ENCODE measurements around the gene OPN4. TPM values are rescaled to one million over a fixed set of nuclear protein-coding genes. Genes with fewer than 3 reads are reported as not detected.

The OPN4 gene
- total RNA-seq, 1 experiment from 2014 or later: not detected

- ChIA-PET POLR2A (ENCODE audit: low non-redundant PET) (no interaction called here), CTCF (no interaction called here)
- DNase-seq (ENCODE audit: low spot score): no peak
Observed at GRCh38 chr10:86674912-86675311, 20.6 kb downstream of the OPN4 start.

GRCh38 chr10:86677374-86677773 is 23.0 kb downstream of the OPN4 start:
- H3K27ac ChIP-seq (ENCODE audit: low read depth, low read length, poor library complexity, severe bottlenecking): no peak overlapping the region
- no peaks in the 10 kb centered on the region for H3K27me3 ChIP-seq (replicated peaks; ENCODE audit: insufficient read depth, low read depth, low read length, poor library complexity)
- CTCF ChIA-PET: no interaction called here
- H3K9me3 ChIP-seq (ENCODE audit: low read depth, low read length, poor library complexity, severe bottlenecking): no peaks in the 10 kb centered on the region
- POLR2A ChIA-PET (ENCODE audit: low non-redundant PET): interaction anchor here (0.6 kb wide), 1 partner anchor 53 kb away, joined by 3 read pairs; no protein-coding TSS in a partner anchor
- peaks cover 10% of the 10 kb centered on the region for H3K4me1 ChIP-seq (ENCODE audit: insufficient read depth, low read length, poor library complexity, severe bottlenecking)
- no TSS peak for BruUV-seq (replicated peaks)
- TF ChIP-seq EZH2 (IDR thresholded peaks at IDR 0.05; ENCODE audit: borderline replicate concordance, low read depth, low read length, poor library complexity, severe bottlenecking): no peak
- no peak for TF ChIP-seq CTCF (conservative IDR thresholded peaks at IDR 0.05; ENCODE audit: low read depth, low read length)
- intact Hi-C loops (cut with micrococcal nuclease; ENCODE audit: unreplicated experiment): no loop called here
- no peaks in the 10 kb centered on the region for H3K36me3 ChIP-seq (ENCODE audit: insufficient read depth, low read length, poor library complexity, severe bottlenecking)
- no peak overlapping the region for H3K4me3 ChIP-seq (ENCODE audit: low read depth, low read length, poor library complexity, severe bottlenecking)
- no peak for DNase-seq (ENCODE audit: low spot score)

More at GRCh38 chr10:86674912-86675311, 20.6 kb downstream of the OPN4 start:
- intact Hi-C loops (cut with micrococcal nuclease; ENCODE audit: unreplicated experiment): no loop called here
- Histone ChIP-seq H3K27me3 (replicated peaks; ENCODE audit: insufficient read depth, low read depth, low read length, poor library complexity) (no peaks in the 10 kb centered on the region), H3K27ac (ENCODE audit: low read depth, low read length, poor library complexity, severe bottlenecking) (no peak overlapping the region), H3K4me3 (ENCODE audit: low read depth, low read length, poor library complexity, severe bottlenecking) (no peak overlapping the region), H3K36me3 (ENCODE audit: insufficient read depth, low read length, poor library complexity, severe bottlenecking) (no peaks in the 10 kb centered on the region), H3K9me3 (ENCODE audit: low read depth, low read length, poor library complexity, severe bottlenecking) (no peaks in the 10 kb centered on the region), H3K4me1 (ENCODE audit: insufficient read depth, low read length, poor library complexity, severe bottlenecking) (peaks cover 10% of the 10 kb centered on the region)
- BruUV-seq (replicated peaks): no TSS peak
- TF ChIP-seq EZH2 (IDR thresholded peaks at IDR 0.05; ENCODE audit: borderline replicate concordance, low read depth, low read length, poor library complexity, severe bottlenecking): no peak
- no peak for TF ChIP-seq CTCF (conservative IDR thresholded peaks at IDR 0.05; ENCODE audit: low read depth, low read length)

GRCh38 chr10:86678999-86679792 is 24.8 kb downstream of the OPN4 start:
- intact Hi-C loops (cut with micrococcal nuclease; ENCODE audit: unreplicated experiment): no loop called here
- ChIA-PET POLR2A (ENCODE audit: low non-redundant PET) (no interaction called here), CTCF (no interaction called here)
- no peak for DNase-seq (ENCODE audit: low spot score)
- Histone ChIP-seq H3K4me3 (ENCODE audit: low read depth, low read length, poor library complexity, severe bottlenecking) (no peak overlapping the region), H3K9me3 (ENCODE audit: low read depth, low read length, poor library complexity, severe bottlenecking) (no peaks in the 10 kb centered on the region), H3K27ac (ENCODE audit: low read depth, low read length, poor library complexity, severe bottlenecking) (no peak overlapping the region), H3K4me1 (ENCODE audit: insufficient read depth, low read length, poor library complexity, severe bottlenecking) (peaks cover 2% of the 10 kb centered on the region), H3K27me3 (replicated peaks; ENCODE audit: insufficient read depth, low read depth, low read length, poor library complexity) (no peaks in the 10 kb centered on the region), H3K36me3 (ENCODE audit: insufficient read depth, low read length, poor library complexity, severe bottlenecking) (no peaks in the 10 kb centered on the region)
- BruUV-seq (replicated peaks): no TSS peak
- no peak for TF ChIP-seq EZH2 (IDR thresholded peaks at IDR 0.05; ENCODE audit: borderline replicate concordance, low read depth, low read length, poor library complexity, severe bottlenecking)
- TF ChIP-seq CTCF (conservative IDR thresholded peaks at IDR 0.05; ENCODE audit: low read depth, low read length): no peak

All from A673 (cell line).